Right lobe of liver (tissue), 6 donors: ENCODE data around the gene ABCF1. TPM values are rescaled to one million over a fixed set of nuclear protein-coding genes. Genes with fewer than 3 reads are reported as not detected.
A peak's percentile ranks its signal among the peaks of the same experiment; 100 is the strongest.

Experiments
- ATAC-seq, 4 donors: fragments of 200-7000 bp; cut with Tn5 transposase; one replicate each; pipeline ENCODE4 v1.9.1; 2020; ENCODE audit warnings: mild to moderate bottlenecking in 4 of 4, moderate library complexity in 4 of 4
- DNase-seq, 3 donors: peaks; one replicate each; pipeline ENCODE4 v3.0.0-alpha.2; 2020
- H3K27ac ChIP-seq, 3 donors: fragments of 200-600 bp; one replicate each; pipeline ENCODE4 v1.8.0; 2022
- H3K27me3 ChIP-seq, 2 donors: fragments of 200-600 bp; one replicate each; pipeline ENCODE4 v1.8.0; 2022
- H3K36me3 ChIP-seq, 4 donors: fragments of 200-600 bp; sonication (generic) in 1 of 4; one replicate each; pipeline versions ENCODE4 v1.5.1 to v1.8.0; 2017 to 2022; ENCODE audit warnings: control low read depth in 1 of 4
- H3K4me1 ChIP-seq, 4 donors: fragments of 200-600 bp; sonication (generic) in 1 of 4; one replicate each; pipeline versions ENCODE4 v1.5.1 to v1.8.0; 2017 to 2022; ENCODE audit warnings: control low read depth in 1 of 4
- H3K4me3 ChIP-seq, 3 donors: fragments of 200-600 bp; one replicate each; pipeline ENCODE4 v1.8.0; 2022
- H3K9me3 ChIP-seq, 4 donors: fragments of 200-600 bp; sonication (generic) in 1 of 4; one replicate each; pipeline versions ENCODE4 v1.5.1 to v1.8.0; 2017 to 2022; ENCODE audit warnings: control low read depth in 1 of 4
- POLR2A ChIP-seq: fragments of 450-650 bp; IDR thresholded peaks from one replicate; pipeline ENCODE4 v1.6.1; 2017; ENCODE audit warnings: antibody characterized with exemption, mild to moderate bottlenecking
- WGBS: methylation state at CpG from one replicate; pipeline ENCODE4 v1.1.6; 2018; ENCODE audit warnings: low coverage, low lambda C conversion rate; ENCODE audit not compliant: insufficient coverage; ENCODE audit errors: missing lambda C conversion rate; 5-methylcytosine and 5-hydroxymethylcytosine counted together
- intact Hi-C, 2 donors: fragments of 100-400 bp; cut with DNase I; formaldehyde crosslinking; loops; one replicate each; pipeline versions ENCODE4 v1.11.2 to v1.14.1; 2022
- total RNA-seq, 6 experiments: library from RNA; depleted of rRNA in 2 of 6; stranded (reverse); fragments of >200 nt in 2 of 6; fragmentation: NEBNext Ultra II Directional in 3 of 6; extraction: Animal tissue kit (Norgen Biotek cat#: 25700) in 3 of 6; gene quantifications; one replicate each; pipeline versions ENCODE4 v1.1.0 to v1.2.4, GENCODE V29; 2016 to 2023
- TF ChIP-seq, protein P1 (sequence below), 4 donors: fragments of 200-600 bp in 3 of 4; fragments of 450-650 bp in 1 of 4; IDR thresholded peaks; one replicate each; pipeline versions ENCODE4 v1.5.1 to v1.8.0; 2016 to 2022; ENCODE audit warnings: antibody characterized with exemption in 4 of 4, mild to moderate bottlenecking in 2 of 4
- donor health status: DM: no; HTN: yes; CAD: no.
- donor health status: DM: no; HTN: no; CAD: no.
- donor health status: DM: no; HTN: no; CAD: no.
- donor health status: DM: no; HTN: yes; CAD: no.
- donor health status: DM: no; HTN: yes; CAD: no.

ABCF1 gene
- total RNA-seq, 6 experiments from 2014 or later, result 23.3 to 35.2 (median 26.8) TPM

DNA sequence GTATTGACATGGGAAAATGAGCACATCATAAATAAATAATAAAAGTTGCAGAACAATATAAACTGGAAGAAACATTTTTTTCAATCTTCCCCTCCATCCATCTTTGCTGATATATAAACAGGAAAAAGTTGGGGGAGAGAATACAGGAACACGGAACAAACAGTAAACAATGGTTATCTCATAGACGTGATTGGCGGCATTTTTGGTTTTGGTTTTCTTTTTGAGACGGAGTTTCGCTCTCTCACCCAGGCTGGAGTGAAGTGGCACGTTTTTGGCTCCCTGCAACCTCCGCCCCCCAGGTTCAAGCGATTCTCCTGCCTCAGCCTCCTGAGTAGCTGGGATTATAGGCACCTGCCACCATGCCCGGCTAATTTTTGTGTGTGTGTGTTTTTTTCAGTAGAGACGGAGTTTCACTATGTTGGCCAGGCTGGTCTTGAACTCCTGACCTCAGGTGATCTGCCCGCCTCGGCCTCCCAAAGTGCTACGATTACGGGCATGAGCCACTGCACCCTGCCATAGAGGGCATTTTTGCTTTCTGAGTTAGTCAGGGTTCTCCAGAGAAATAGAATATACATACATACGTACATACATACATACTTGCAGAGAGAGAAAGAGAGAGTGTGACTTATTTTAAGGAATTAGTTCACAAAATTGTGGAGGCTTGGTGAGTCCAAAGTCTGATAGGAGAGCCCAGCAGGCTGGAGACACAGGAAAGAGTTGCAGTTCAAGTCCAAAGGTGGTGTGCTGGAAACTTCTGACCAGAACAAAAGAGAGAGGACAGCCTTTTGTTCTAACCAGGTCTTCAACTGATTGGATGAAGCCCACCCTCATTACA is 37.6 kb upstream of the ABCF1 start:
- H3K27ac ChIP-seq, result peak overlapping the region; percentile 65 to 89 (median 88)
- H3K4me3 ChIP-seq, result peak overlapping the region in 1 of 3 donors; percentile 35
- intact Hi-C loops, result no loop called here
- peaks cover 0 to 16% (median 0%) of the 10 kb centered on the region in 4 donors for H3K4me1 ChIP-seq
- TF ChIP-seq POLR2A, result no peak
- TF ChIP-seq, protein P1, sequence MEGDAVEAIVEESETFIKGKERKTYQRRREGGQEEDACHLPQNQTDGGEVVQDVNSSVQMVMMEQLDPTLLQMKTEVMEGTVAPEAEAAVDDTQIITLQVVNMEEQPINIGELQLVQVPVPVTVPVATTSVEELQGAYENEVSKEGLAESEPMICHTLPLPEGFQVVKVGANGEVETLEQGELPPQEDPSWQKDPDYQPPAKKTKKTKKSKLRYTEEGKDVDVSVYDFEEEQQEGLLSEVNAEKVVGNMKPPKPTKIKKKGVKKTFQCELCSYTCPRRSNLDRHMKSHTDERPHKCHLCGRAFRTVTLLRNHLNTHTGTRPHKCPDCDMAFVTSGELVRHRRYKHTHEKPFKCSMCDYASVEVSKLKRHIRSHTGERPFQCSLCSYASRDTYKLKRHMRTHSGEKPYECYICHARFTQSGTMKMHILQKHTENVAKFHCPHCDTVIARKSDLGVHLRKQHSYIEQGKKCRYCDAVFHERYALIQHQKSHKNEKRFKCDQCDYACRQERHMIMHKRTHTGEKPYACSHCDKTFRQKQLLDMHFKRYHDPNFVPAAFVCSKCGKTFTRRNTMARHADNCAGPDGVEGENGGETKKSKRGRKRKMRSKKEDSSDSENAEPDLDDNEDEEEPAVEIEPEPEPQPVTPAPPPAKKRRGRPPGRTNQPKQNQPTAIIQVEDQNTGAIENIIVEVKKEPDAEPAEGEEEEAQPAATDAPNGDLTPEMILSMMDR (IDR thresholded peaks at IDR 0.05), result no peak
- H3K9me3 ChIP-seq, result no peaks in the 10 kb centered on the region
- H3K36me3 ChIP-seq, result no peaks in the 10 kb centered on the region
- DNase-seq (peak in 1 of 3 donors; percentile 45), ATAC-seq (peak; percentile 69 to 76 (median 72))
- no peaks in the 10 kb centered on the region for H3K27me3 ChIP-seq
- WGBS, result 20% methylated on average over 13 of the region's 15 CpGs

GRCh38 chr6:30537931-30538330 is 33.3 kb upstream of the ABCF1 start:
- TF ChIP-seq, protein P1 (IDR thresholded peaks at IDR 0.05), result no peak
- TF ChIP-seq POLR2A, result no peak
- intact Hi-C loops, result no loop called here

GRCh38 chr6:30541515-30542403 is 29.5 kb upstream of the ABCF1 start:
- WGBS, result 11% methylated on average over 23 of the region's 23 CpGs
- peaks cover 0 to 3% (median 0%) of the 10 kb centered on the region in 4 donors for H3K36me3 ChIP-seq
- peak overlapping the region in 2 of 3 donors; percentile 3 to 40 for H3K27ac ChIP-seq
- intact Hi-C loops, result loop anchor here in 1 of 2 donors (10.0 kb wide), 1 partner anchor 53 kb away; no protein-coding TSS in a partner anchor
- TF ChIP-seq POLR2A, result no peak
- TF ChIP-seq, protein P1 (IDR thresholded peaks at IDR 0.05), result peak; percentile 91 to 99 (median 99)
- peak overlapping the region; percentile 11 to 31 (median 25) for H3K4me3 ChIP-seq
- ATAC-seq (peak; percentile 87 to 95 (median 88)), DNase-seq (peak; percentile 74 to 81 (median 75))
- no peaks in the 10 kb centered on the region for H3K27me3 ChIP-seq
- no peaks in the 10 kb centered on the region for H3K9me3 ChIP-seq
- peaks cover 0 to 4% (median 0%) of the 10 kb centered on the region in 4 donors for H3K4me1 ChIP-seq

More at GRCh38 chr6:30537931-30538330, 33.3 kb upstream of the ABCF1 start:
- Histone ChIP-seq H3K9me3 (no peaks in the 10 kb centered on the region), H3K4me3 (no peak overlapping the region), H3K36me3 (no peaks in the 10 kb centered on the region), H3K27ac (no peak overlapping the region), H3K4me1 (peaks cover 0 to 9% (median 0%) of the 10 kb centered on the region in 4 donors), H3K27me3 (no peaks in the 10 kb centered on the region)
- WGBS, result 71% methylated on average over 3 of the region's 3 CpGs
- DNase-seq (no peak), ATAC-seq (no peak)

- H3K27ac ChIP-seq, result peak overlapping the region in 2 of 3 donors; percentile 3 to 40
- ATAC-seq, result peak in 3 of 4 donors; percentile 10 to 34 (median 18)
- no peak overlapping the region for H3K4me3 ChIP-seq
- H3K9me3 ChIP-seq, result no peaks in the 10 kb centered on the region
- H3K36me3 ChIP-seq, result peaks cover 0 to 7% (median 0%) of the 10 kb centered on the region in 4 donors
- intact Hi-C loops, result loop anchor here in 1 of 2 donors (10.0 kb wide), 1 partner anchor 52 kb away; no protein-coding TSS in a partner anchor
- DNase-seq, result no peak
- TF ChIP-seq, protein P1 (IDR thresholded peaks at IDR 0.05), result no peak
- no peak for TF ChIP-seq POLR2A
- 3% methylated on average over 4 of the region's 4 CpGs for WGBS
- peaks cover 0 to 4% (median 0%) of the 10 kb centered on the region in 4 donors for H3K4me1 ChIP-seq
- H3K27me3 ChIP-seq, result no peaks in the 10 kb centered on the region
Measured at GRCh38 chr6:30542404-30542725, 28.9 kb upstream of the ABCF1 start.
